Left ventricle myocardium superior (tissue), 1 donor: ENCODE results near the gene PEA15. TPM values are rescaled to one million over a fixed set of nuclear protein-coding genes. Genes with fewer than 3 reads are reported as not detected.

Experiments
- ATAC-seq: fragments of 200-7000 bp; cut with Tn5 transposase; one replicate; pipeline ENCODE4 v1.9.1; 2020; ENCODE audit warnings: mild to moderate bottlenecking, moderate library complexity
- DNase-seq: peaks from one replicate; pipeline ENCODE4 v3.0.0-alpha.2; 2020
- intact Hi-C: fragments of 100-400 bp; cut with micrococcal nuclease; formaldehyde crosslinking; loops from one replicate; pipeline ENCODE4 v1.11.0; 2022
- long read RNA-seq: library from polyadenylated mRNA; unstranded; transcript quantifications from one replicate; pipeline ENCODE4 v2.0.0, GENCODE V29; 2021
- total RNA-seq: library from RNA; stranded (reverse); fragmentation: NEBNext Ultra II Directional; extraction: Animal tissue kit (Norgen Biotek cat#: 25700); gene quantifications from one replicate; pipeline ENCODE4 v1.2.1, GENCODE V29; 2021
- donor health status: DM: no; HTN: yes; CAD: no; lungs with severe emphysema.

The PEA15 gene, protein sequence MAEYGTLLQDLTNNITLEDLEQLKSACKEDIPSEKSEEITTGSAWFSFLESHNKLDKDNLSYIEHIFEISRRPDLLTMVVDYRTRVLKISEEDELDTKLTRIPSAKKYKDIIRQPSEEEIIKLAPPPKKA
- total RNA-seq: 277 TPM
- long read RNA-seq, transcript PEA15-201 (4 exons, 2,471 nt): major isoform, 105 of 205 reads
- long read RNA-seq, partial matches to known transcripts: 96 of 205 reads
- long read RNA-seq, other reads (novel, unspliced or antisense): 1 of 205 reads

DNA sequence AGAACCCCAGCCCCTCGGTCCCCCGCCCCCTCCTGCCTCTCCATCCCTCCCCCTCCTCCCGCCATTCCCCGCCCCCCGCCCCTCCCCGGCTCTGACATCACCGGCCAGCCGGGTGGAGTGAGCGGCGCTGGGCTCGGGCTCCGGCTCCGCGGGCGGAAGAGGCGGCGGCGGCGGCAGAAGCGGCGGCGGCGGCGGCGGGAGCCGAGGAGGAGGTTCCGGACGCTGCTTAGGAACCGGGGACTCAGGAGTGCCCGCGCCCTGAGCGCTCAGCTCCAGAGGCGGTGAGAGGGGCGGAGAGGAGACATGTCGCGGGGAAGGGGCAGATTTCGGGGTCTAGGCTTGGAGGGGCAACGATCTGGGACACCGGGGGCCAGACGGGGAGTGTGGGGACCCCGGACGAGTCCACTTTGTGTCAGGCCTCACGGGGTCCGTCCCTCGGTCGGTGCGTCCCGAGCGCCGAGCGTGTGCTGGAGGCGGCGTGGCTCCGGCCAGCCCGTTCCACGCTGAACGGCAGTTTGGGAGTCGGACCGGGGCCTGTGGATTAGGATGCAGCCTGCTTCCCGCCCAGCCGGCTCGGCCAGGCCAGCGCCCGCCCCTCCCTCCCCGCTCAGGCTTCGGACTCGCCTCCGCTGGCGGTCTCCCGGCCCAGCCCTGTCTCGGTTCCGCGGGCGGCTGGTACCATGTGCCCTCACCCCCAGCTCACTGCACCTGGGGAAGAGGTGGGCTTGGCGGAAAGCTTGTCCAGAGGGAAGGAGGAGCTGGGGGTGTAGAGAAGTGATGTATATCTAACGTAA is at the start of gene PEA15:
TSS of gene PEA15 (plus strand) at position 143 of the 794 bp plus-strand sequence. CDS start 6,161 bp downstream, outside the sequence.
- peak; percentile 91 for DNase-seq
- ATAC-seq: peak; percentile 86
- intact Hi-C loops: no loop called here

DNA sequence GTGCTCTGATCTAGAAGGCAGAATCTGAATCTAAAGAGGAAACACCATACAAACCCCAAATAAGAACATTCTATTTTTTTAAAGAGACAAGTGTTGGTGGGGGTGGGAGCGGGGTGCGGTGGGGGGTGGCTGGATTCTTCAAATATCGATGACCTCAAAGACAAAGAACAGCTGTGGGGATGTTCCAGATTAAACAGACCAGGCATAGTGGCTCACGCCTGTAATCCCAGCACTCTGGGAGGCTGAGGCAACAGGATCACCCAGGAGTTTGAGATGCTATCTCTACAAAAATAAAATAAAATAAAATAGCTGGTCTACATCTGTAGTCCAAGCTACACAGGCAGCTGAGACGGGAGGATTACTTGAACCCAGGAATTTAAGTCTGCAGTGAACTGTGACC is 48.8 kb upstream of the PEA15 start:
- DNase-seq (no peak), ATAC-seq (no peak)
- intact Hi-C loops: no loop called here

DNA sequence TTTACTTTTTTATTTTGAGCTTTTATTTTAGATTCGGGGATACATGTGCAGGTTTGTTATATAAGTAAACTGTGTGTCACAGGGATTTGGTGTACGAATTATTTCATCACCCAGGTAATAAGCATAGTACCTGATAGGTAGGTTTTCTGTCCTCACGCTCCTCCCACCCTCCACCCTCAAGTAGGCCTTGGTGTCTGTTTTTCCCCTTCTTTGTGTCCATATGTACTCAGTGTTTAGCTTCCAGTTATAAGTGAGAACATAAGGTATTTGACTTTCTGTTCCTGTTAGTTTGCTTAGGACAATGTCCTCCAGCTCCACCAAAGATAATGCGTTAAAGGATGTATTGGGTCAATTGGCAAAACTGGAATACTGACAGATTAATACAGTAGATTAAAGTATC is 48.0 kb upstream of the PEA15 start:
- intact Hi-C loops: no loop called here
- ATAC-seq: no peak
- DNase-seq: no peak

DNA sequence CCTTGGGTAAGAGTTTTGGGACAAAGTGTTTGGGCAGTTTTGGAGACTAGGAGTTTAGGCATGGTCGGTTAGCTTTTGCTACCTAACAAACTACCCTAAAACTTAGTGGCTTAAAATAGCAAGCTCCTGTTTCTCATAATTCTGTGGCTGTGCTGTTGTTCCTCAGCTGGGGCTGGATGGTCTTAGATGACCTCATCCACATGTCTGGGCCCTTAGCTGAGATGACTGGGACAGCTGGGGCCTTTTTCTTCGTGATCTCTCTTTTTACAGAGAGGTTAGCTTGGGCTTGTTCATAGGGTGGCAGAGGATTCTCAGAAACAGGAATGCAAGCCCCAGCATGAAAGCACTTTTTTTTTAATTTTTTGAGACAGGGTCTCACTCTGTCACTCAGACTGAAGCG is 47.2 kb upstream of the PEA15 start:
- intact Hi-C loops: no loop called here
- ATAC-seq (no peak), DNase-seq (no peak)

DNA sequence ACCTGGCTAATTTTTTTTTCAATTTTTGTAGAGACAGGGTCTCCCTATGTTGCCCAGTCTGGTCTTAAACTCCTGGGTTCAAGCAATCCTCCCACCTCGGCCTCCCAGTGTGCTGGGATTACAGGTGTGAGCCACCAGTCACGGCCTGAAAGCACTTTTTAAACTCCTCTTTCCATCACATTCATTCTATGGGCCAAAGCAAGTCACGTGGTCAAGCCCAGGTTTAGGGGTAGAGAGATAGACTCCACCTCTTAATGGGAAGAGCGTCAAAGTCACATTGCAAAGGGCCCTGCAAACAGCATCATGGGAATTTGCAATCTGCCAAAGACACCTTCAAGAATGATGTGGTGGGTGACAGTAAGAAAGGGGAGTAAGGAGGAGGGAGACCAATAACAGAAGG is 46.6 kb upstream of the PEA15 start:
- no peak for DNase-seq
- no peak for ATAC-seq
- intact Hi-C loops: no loop called here

DNA sequence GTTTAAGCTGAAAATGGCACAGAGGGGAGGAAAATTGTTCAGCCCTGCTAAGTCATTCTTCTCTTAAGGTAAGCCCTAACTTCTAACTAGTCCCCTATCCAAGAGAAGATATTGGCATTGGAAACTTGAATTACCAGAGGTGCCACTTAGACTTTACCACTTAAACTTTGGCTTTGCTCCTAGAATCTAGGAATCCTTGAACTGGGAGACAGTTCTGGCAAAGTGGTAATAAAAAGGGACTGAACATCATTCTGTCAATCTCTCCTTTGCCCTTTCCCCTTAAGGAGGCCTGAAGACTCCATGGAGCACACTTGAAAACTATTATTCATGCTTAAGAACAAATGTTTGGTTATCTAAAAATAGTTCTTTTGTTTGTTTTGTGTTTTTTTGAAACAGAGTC is 45.3 kb upstream of the PEA15 start:
- ATAC-seq: peak; percentile 69
- intact Hi-C loops: no loop called here
- no peak for DNase-seq

DNA sequence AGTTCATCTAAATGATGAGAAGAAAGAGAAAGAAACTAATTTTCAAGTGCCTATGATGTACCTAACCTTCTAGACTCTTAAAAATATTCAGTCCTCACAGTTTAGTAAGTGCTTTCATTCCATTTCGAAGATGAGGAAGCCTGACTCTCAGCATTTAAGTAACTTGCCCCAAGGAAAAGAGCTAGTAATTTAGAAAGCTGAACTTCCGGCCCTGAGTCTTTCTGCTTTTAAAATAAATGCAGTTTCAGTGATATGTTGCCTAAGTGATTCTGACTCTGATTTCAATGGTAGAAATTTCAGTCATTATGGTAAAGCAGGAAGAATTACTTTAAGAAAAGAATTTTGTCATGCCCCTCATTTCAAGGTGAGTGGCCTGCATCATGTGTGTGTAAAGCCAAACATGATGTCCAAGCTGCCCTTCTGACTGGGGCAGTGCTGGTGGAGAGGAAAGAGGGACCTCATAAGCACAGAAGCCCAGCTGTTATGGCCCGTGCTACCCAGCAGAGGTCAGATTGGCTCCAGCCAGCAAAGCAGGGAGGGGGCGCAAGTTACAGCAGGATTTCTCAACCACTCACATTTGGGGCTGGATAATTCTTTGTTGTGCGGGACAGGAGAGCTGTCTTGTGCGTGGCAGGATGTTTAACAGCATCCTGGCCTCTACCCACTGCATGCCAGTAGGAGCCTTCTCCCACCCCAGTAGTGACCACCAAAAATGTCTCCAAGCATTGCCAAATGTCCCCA is 43.0 kb upstream of the PEA15 start:
- no peak for DNase-seq
- ATAC-seq: peak; percentile 68
- intact Hi-C loops: no loop called here

DNA sequence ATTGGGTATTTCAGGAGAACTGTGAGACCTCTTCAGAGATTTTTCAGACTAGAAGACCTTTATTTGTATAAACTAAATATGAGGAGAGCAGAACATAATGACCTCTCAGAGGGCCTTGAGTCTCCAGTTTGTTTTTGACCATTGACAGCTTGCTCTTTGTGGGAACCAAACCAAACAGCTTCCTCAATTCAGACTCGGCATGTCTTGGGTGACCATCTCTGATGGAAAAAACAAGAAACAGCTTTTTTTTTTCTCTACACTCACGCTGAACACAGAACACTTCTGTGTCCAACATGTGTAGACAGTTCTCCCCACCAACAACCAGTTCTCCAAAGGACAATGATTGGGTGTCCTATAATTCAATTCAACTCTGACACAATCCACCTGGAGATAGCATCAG is 42.3 kb upstream of the PEA15 start:
- intact Hi-C loops: no loop called here
- ATAC-seq (no peak), DNase-seq (no peak)

DNA sequence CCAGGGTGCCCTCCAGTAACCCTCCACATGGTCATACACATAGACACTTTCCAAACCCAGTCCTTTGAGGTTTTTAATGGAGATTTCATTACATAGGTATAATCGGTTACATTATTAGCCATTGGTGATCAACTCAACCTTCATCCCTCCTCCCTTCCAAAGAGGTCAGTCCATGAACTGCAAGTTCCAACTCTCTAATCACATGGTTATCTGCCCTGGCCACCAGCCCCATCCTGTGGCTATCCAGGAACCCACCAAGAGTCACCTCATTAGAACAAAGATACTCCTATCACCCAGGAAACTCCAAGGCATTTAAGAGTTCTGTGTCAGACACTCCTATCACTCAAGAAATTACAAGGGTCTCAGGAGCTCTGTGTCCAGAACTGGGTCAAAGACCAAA is 41.6 kb upstream of the PEA15 start:
- no peak for ATAC-seq
- no peak for DNase-seq
- intact Hi-C loops: no loop called here

DNA sequence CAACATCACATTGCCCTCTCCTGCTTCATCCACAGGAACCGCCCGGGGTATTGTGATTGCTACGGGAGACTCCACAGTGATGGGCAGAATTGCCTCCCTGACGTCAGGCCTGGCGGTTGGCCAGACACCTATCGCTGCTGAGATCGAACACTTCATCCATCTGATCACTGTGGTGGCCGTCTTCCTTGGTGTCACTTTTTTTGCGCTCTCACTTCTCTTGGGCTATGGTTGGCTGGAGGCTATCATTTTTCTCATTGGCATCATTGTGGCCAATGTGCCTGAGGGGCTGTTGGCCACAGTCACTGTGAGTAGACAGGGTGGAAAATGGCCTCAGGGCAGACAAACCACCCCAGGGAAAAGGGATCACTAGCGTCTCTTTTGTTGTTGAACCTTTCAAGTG is 41.1 kb upstream of the PEA15 start:
- ATAC-seq: no peak
- intact Hi-C loops: no loop called here
- DNase-seq: no peak

DNA sequence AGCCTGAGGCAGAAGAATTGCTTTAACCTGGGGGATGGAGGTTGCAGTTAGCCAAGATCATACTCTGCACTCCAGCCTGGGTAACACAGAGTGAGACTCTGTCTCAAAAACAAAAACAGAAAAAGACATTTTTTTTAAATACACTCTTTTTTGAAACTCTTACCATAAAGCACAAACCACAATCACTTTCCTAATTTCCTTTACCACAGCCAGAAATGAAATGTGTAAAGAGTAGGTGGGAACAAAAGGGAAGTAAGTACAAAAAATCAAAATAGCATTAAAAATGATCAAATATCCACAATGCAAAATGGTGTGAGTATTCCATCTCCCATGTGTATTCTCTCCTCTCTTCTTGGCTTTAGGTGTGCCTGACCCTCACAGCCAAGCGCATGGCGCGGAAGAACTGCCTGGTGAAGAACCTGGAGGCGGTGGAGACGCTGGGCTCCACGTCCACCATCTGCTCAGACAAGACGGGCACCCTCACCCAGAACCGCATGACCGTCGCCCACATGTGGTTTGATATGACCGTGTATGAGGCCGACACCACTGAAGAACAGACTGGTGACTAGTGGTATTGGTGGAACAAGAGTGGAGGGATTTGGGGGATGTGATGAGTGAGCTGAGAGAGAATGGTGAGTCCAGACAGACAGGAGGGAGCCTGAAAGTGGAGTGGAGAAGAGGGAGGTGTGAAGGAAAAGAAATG is 38.9 kb upstream of the PEA15 start:
- DNase-seq (no peak), ATAC-seq (no peak)
- intact Hi-C loops: no loop called here

DNA sequence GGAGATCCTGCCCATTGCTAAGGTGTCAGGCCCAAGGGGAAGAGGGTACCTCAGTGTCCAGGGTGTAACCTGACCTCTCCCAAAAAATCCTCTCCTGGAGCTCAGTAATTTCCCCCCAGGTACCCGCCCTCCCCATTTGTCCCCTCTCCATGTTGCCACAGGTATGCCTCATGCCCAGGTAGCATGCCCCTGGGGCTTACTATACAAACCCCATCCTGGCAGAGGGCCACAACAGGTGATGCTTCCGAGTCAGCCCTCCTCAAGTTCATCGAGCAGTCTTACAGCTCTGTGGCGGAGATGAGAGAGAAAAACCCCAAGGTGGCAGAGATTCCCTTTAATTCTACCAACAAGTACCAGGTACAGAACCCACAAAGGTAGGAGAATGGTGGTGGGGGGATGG is 38.1 kb upstream of the PEA15 start:
- ATAC-seq: no peak

DNA sequence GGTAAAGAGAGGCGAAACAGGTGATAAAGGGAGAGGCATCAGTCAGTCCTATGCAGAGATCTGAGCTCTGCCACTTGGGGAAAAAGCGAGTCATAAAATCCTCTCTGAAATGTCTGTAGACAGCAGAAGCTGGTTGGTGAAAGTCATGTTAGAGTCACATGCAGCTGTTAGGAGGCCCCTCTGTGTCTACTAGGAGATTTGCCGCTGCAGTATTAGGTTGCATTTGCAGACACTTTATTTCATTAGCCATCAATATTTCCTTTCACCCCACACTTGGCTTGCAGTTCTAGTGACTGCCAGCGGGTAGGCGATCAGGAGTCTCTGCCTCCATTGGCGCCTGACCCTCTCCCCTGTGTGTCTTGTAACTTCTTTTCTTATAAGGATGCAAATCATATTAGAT is 37.6 kb upstream of the PEA15 start:
- DNase-seq (no peak), ATAC-seq (no peak)
- intact Hi-C loops: no loop called here

More for the DNA sequence above, 38.1 kb upstream of the PEA15 start:
- intact Hi-C loops: no loop called here
- DNase-seq: no peak

DNA sequence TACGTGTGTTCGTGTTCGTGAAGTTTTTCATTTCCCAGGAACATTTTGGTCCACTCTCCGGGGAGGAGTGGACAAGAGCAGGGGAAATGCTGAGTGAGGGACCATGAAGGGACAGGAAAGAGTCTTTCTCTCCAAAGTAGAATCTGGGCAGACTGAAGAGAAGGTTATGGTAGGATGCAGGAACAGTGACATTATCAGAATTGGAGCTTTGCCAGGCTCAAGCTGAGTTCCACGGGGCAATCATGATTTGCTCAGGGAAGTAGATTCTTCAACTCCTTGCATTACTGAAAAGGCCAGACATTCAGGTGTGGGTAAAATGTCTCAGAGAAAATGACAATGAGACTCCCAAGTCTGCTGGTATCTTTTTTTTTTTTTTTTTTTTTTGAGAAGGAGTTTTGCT is 37.2 kb upstream of the PEA15 start:
- no peak for ATAC-seq
- DNase-seq: no peak
- intact Hi-C loops: no loop called here

DNA sequence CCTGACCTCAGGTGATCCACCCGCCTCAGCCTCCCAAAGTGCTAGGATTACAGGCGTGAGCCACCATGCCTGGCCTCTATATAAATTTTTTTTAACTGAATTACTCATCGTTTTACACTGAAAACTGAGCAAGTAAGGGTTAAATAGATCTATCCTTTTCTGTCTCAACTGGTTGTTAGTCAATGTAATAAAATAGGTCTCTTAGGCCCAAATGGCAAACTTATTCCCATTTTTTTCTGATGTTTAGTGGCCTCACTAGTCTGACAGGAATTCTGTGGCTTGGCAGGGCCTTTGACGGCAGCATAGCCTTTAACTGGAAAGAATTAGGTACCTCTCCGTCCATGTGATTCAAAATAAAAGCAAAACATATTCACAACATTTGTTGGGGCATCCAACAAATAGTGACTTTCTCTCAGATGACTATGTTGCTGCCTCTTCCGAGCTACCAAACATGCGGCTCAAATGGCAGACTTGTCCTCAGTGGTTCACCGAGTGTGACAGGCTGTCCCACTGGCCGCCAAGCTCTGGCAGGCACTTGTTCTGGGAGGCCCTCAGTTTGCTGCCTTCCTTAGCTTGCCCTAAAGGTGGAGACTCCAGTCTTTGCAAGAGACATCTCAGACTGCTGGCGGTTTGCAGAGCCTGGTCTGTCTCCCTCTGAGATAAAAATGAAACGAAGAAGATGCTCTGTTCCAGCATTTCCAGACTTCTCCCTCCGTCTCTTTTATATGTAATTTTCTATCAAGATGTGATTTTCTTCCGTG is 36.4 kb upstream of the PEA15 start:
- no peak for ATAC-seq
- intact Hi-C loops: no loop called here
- no peak for DNase-seq

DNA sequence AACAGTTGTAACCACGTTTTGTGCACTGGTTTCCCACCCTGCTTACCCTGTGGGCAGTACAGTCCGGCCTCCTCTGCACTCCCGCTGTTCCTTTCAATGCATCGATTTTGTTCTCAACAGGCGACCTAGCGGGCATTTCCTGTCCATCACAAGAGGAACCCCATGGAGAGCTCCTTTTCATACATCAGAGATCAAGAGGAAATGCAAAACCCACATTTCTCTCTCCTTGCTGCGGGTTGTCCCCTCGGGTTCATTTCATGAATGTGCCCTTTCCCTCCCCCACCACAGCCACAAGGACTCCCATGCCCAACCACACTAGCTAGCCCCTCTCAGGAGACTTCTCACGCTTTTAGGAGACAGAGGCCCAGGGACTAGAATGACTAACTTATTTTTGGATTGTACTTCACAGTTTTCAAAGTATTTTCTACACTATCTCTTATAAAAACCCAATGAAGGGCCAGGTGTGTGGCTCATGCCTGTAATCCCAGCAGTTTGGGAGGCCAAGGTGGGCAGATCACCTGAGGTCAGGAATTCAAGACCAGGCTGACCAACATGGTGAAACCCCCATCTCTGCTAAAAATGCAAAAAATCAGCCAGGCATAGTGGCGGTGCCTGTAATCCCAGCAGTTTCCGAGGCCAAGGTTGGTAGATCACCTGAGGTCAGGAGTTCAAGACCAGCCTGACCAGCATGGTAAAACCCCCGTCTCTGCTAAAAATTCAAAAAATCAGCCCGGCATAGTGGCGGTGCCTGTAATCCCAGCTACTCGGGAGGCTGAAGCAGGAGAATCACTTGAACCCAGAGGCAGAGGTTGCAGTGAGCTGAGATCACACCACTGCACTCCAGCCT is 35.4 kb upstream of the PEA15 start:
- intact Hi-C loops: no loop called here
- DNase-seq: no peak
- ATAC-seq: no peak

DNA sequence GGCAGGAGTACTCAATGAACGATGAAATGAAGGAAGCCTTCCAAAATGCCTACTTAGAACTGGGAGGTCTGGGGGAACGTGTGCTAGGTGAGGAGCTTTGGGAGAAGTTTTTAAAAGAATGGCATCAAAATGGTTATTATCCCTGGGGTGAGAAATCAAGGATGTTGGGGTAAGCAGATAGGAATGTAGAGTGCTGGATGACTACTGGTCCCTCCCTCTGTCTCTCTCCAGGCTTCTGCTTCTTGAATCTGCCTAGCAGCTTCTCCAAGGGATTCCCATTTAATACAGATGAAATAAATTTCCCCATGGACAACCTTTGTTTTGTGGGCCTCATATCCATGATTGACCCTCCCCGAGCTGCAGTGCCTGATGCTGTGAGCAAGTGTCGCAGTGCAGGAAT is 33.8 kb upstream of the PEA15 start:
- DNase-seq: no peak
- intact Hi-C loops: no loop called here
- no peak for ATAC-seq

DNA sequence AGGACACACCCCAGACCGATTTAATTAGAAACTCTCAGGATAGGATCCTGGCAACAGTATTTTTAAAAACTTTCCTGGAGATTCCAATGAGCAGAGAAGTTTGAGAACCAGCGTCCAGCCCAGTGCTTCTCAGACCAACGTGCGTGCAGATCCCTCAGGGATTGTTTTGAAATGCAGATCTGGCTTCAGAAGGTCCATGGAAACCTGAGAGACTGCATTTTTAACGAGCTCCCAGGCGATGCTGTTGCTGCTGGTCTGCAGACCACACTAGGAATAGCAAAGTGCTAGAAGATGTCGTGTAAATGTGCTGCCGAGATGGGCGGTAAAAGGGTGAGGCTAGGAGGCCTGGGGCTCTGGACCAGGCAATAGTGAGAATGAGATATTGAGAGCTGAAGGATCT is 33.2 kb upstream of the PEA15 start:
- intact Hi-C loops: no loop called here
- ATAC-seq: no peak
- DNase-seq: no peak
